Right renal pelvis (tissue), 4 donors: ENCODE data around the gene GTF3C1. TPM values are rescaled to one million over a fixed set of nuclear protein-coding genes. Genes with fewer than 3 reads are reported as not detected.
"Not testable (repeated sequence)": the region's sequence is repeated elsewhere in the genome, so short reads cannot be mapped to it uniquely, and the experiment has no call there.

Experiments used
- DNase-seq, 4 donors: peaks; one replicate each; pipeline ENCODE4 v3.0.0-alpha.2; 2013; ENCODE audit warnings: low read depth in 4 of 4, low spot score in 3 of 4, missing footprints in 1 of 4
- polyA plus RNA-seq, 4 donors: library from polyadenylated mRNA; unstranded; fragments of 120-200 nt; gene quantifications; one replicate each; pipeline ENCODE4 v1.2.1, GENCODE V29; 2013; ENCODE audit not compliant: insufficient read length in 4 of 4

The GTF3C1 gene
- polyA plus RNA-seq, 4 donors = 72.6 to 100 (median 81.6) TPM

- DNase-seq = not testable (repeated sequence)
Observed at GRCh38 chr16:27570986-27571385, 21.3 kb upstream of the GTF3C1 start.

GRCh38 chr16:27568077-27568476, 18.4 kb upstream of the GTF3C1 start:
- no peak for DNase-seq

- no peak for DNase-seq
Observed at GRCh38 chr16:27566417-27566816, 16.7 kb upstream of the GTF3C1 start.

GRCh38 chr16:27564224-27564623, 14.5 kb upstream of the GTF3C1 start:
- DNase-seq = no peak

- DNase-seq = no peak
Observed at GRCh38 chr16:27561216-27561615, 11.5 kb upstream of the GTF3C1 start.

- DNase-seq = no peak
Observed at GRCh38 chr16:27558932-27559331, 9.2 kb upstream of the GTF3C1 start.

- no peak for DNase-seq
Observed at GRCh38 chr16:27558434-27558833, 8.7 kb upstream of the GTF3C1 start.

GRCh38 chr16:27556471-27556870, 6.8 kb upstream of the GTF3C1 start:
- DNase-seq = no peak

GRCh38 chr16:27551036-27551435, 1.3 kb upstream of the GTF3C1 start:
- no peak for DNase-seq

- DNase-seq = no peak
Observed at GRCh38 chr16:27550582-27550920, 838 bp upstream of the GTF3C1 start.

GRCh38 chr16:27549464-27549745, 308 bp downstream of the GTF3C1 start:
- DNase-seq = no peak

GRCh38 chr16:27547851-27548250, 1.9 kb downstream of the GTF3C1 start:
- no peak for DNase-seq

GRCh38 chr16:27547134-27547533, 2.6 kb downstream of the GTF3C1 start:
- no peak for DNase-seq

GRCh38 chr16:27544671-27545070, 5.0 kb downstream of the GTF3C1 start:
- DNase-seq = no peak

GRCh38 chr16:27543801-27544200, 5.9 kb downstream of the GTF3C1 start:
- DNase-seq = no peak

- DNase-seq = no peak
Observed at GRCh38 chr16:27539636-27540035, 10.1 kb downstream of the GTF3C1 start.

GRCh38 chr16:27539120-27539519, 10.6 kb downstream of the GTF3C1 start:
- no peak for DNase-seq

- DNase-seq = no peak
Observed at GRCh38 chr16:27538528-27538927, 11.2 kb downstream of the GTF3C1 start.

- DNase-seq = no peak
Observed at GRCh38 chr16:27534256-27534655, 15.5 kb downstream of the GTF3C1 start.

- no peak for DNase-seq
Observed at GRCh38 chr16:27531826-27532800, 17.6 kb downstream of the GTF3C1 start.

- DNase-seq = no peak
Observed at GRCh38 chr16:27531186-27531585, 18.5 kb downstream of the GTF3C1 start.

GRCh38 chr16:27529962-27530361, 19.8 kb downstream of the GTF3C1 start:
- no peak for DNase-seq

- no peak for DNase-seq
Observed at GRCh38 chr16:27528294-27528693, 21.4 kb downstream of the GTF3C1 start.
